ENCODE results near the gene CDS1. TPM values are rescaled to one million over a fixed set of nuclear protein-coding genes. Genes with fewer than 3 reads are reported as not detected.

Gene CDS1
- 0.33 to 0.63 TPM (median 0.60 TPM) in 5 replicates for total RNA-seq (2022; extraction: Qiagen RNA extraction)

GRCh38 chr4:84582988-84583875 is at the start of gene CDS1:
Gene CDS1 (plus strand): TSS chr4:84583127. CDS start chr4:84583402, 275 bp downstream.

Other genes with a start within 250 kb of the CDS1 start
- gene NKX6-1, start 83.8 kb upstream of the CDS1 start, total RNA-seq (2022; extraction: Qiagen RNA extraction): 0.17 to 0.62 TPM (median 0.46 TPM) in 5 replicates